ENCODE measurements around the gene IL11.

IL11 gene

GRCh38 chr19:55382013-55382412, 11.8 kb upstream of the IL11 start:
- no peak overlapping the region for H3K4me3 ChIP-seq
- no peaks in the 10 kb centered on the region for H3K9me3 ChIP-seq
- H3K27ac ChIP-seq = no peak overlapping the region
- DNase-seq = no peak
- H3K27me3 ChIP-seq = peaks cover 0 to 9% of the 10 kb centered on the region in 2 donors
- peaks cover 0 to under 1% (median under 1%) of the 10 kb centered on the region in 3 donors for H3K36me3 ChIP-seq
- intact Hi-C loops (cut with DNase I; ENCODE audit: low total_unique reads) = loop anchor here (5.0 kb wide), 1 partner anchor 80 kb away; no protein-coding TSS in a partner anchor
- H3K4me1 ChIP-seq = peaks cover 0 to 24% (median 23%) of the 10 kb centered on the region in 4 donors
- TF ChIP-seq CTCF (IDR thresholded peaks at IDR 0.05) = no peak

GRCh38 chr19:55379174-55379573, 8.9 kb upstream of the IL11 start:
- Histone ChIP-seq H3K36me3 (no peaks in the 10 kb centered on the region), H3K4me3 (no peak overlapping the region), H3K27me3 (peaks cover 4 to 37% of the 10 kb centered on the region in 2 donors), H3K4me1 (peaks cover 0 to 12% (median 11%) of the 10 kb centered on the region in 4 donors), H3K9me3 (no peaks in the 10 kb centered on the region), H3K27ac (no peak overlapping the region)
- intact Hi-C loops (cut with DNase I; ENCODE audit: low total_unique reads) = no loop called here
- DNase-seq = no peak
- no peak for TF ChIP-seq CTCF (IDR thresholded peaks at IDR 0.05)

GRCh38 chr19:55377356-55378131, 7.3 kb upstream of the IL11 start:
- intact Hi-C loops (cut with DNase I; ENCODE audit: low total_unique reads) = no loop called here
- peaks cover 4 to 54% of the 10 kb centered on the region in 2 donors for H3K27me3 ChIP-seq
- no peak overlapping the region for H3K4me3 ChIP-seq
- no peaks in the 10 kb centered on the region for H3K9me3 ChIP-seq
- H3K36me3 ChIP-seq = no peaks in the 10 kb centered on the region
- DNase-seq = no peak
- no peak overlapping the region for H3K27ac ChIP-seq
- H3K4me1 ChIP-seq = peaks cover 0 to 11% (median 6%) of the 10 kb centered on the region in 4 donors
- no peak for TF ChIP-seq CTCF (IDR thresholded peaks at IDR 0.05)

GRCh38 chr19:55376241-55376933, 6.1 kb upstream of the IL11 start, which contains the start of gene TMEM190:
Gene TMEM190, plus strand, starts transcription at chr19:55376826. Its CDS starts 28 bp downstream, at chr19:55376854.
- H3K36me3 ChIP-seq = no peaks in the 10 kb centered on the region
- no peak for DNase-seq
- intact Hi-C loops (cut with DNase I; ENCODE audit: low total_unique reads) = no loop called here
- no peaks in the 10 kb centered on the region for H3K9me3 ChIP-seq
- H3K4me1 ChIP-seq = peaks cover 0 to 11% (median 6%) of the 10 kb centered on the region in 4 donors
- H3K27ac ChIP-seq = no peak within 1 kb of the TSS
- no peak within 1 kb of the TSS for H3K4me3 ChIP-seq
- peaks cover 4 to 65% of the 10 kb centered on the region in 2 donors for H3K27me3 ChIP-seq
- TF ChIP-seq CTCF (IDR thresholded peaks at IDR 0.05) = no peak

- TF ChIP-seq CTCF (IDR thresholded peaks at IDR 0.05) = no peak
- H3K4me3 ChIP-seq = no peak overlapping the region
- peaks cover 0 to 25% (median 17%) of the 10 kb centered on the region in 4 donors for H3K4me1 ChIP-seq
- no peak for DNase-seq
- H3K27me3 ChIP-seq = peaks cover 4 to 87% of the 10 kb centered on the region in 2 donors
- no peak overlapping the region for H3K27ac ChIP-seq
- H3K36me3 ChIP-seq = no peaks in the 10 kb centered on the region
- H3K9me3 ChIP-seq = no peaks in the 10 kb centered on the region
- intact Hi-C loops (cut with DNase I; ENCODE audit: low total_unique reads) = no loop called here
Observed at GRCh38 chr19:55373993-55374757, 3.9 kb upstream of the IL11 start.

Data from tibial artery (tissue), 4 donors.